PFSK-1 (cell line): Measurements from ENCODE around the gene TTF1.

ENCODE experiments used
- FOXP2 ChIP-seq: optimal IDR thresholded peaks from 2 replicates; pipeline ENCODE3; 2011; ENCODE audit warnings: borderline replicate concordance, control low read depth, inconsistent platforms; ENCODE audit not compliant: insufficient read depth; ENCODE audit errors: extremely low read length, extremely low read depth
- POLR2AphosphoS5 ChIP-seq: IDR thresholded peaks from 2 replicates; pipeline ENCODE4 v1.6.1; 2012; ENCODE audit warnings: low read depth, mild to moderate bottlenecking, control low read depth, low read length, moderate library complexity
- SIN3A ChIP-seq: IDR thresholded peaks from 2 replicates; pipeline ENCODE4 v1.6.1; 2012; ENCODE audit warnings: mild to moderate bottlenecking, low read length, moderate library complexity, borderline replicate concordance; ENCODE audit not compliant: insufficient read depth
- TAF1 ChIP-seq: IDR thresholded peaks from 2 replicates; pipeline ENCODE4 v1.6.1; 2012; ENCODE audit warnings: low read length, control low read depth, borderline replicate concordance; ENCODE audit not compliant: insufficient read depth
- TF ChIP-seq, protein P1 (sequence below), 2 experiments: IDR thresholded peaks; 2 replicates each; pipeline versions ENCODE4 v1.6.1 to v1.8.0; 2011 to 2012; ENCODE audit warnings: low read depth in 2 of 2, low read length in 2 of 2, control low read depth in 1 of 2, inconsistent platforms in 1 of 2, mild to moderate bottlenecking in 1 of 2, moderate library complexity in 1 of 2; ENCODE audit not compliant: insufficient read depth in 1 of 2

The TTF1 gene

DNA sequence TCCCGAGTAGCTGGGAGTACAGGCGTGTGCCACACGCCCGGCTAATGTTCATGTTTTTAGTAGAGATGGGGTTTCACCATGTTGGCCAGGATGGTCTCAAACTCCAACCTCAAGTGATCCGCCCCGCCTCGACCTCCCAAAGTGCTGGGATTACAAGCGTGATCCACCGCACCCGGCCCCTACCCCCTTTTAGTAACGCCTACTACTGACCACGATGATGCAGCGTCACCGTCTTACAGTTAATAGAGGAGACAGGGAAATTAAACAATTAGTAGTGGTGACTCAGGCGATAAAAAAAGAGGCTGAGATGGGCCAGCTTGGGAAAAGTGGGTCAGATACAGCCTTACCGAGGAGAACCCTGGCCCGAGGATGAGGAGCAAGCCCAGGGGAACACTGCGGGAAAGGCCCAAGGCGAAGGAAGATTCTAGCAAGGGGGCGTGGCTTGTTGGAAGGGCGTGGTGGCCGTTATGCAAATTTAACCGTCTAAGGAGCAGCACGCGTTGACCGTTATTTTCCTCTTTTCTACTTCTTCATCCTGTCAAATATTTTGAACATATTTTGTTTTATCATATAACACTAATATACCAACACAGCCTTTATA, 50.2 kb downstream of the TTF1 start:
- TF ChIP-seq POLR2AphosphoS5 = no peak
- TF ChIP-seq, protein P1, sequence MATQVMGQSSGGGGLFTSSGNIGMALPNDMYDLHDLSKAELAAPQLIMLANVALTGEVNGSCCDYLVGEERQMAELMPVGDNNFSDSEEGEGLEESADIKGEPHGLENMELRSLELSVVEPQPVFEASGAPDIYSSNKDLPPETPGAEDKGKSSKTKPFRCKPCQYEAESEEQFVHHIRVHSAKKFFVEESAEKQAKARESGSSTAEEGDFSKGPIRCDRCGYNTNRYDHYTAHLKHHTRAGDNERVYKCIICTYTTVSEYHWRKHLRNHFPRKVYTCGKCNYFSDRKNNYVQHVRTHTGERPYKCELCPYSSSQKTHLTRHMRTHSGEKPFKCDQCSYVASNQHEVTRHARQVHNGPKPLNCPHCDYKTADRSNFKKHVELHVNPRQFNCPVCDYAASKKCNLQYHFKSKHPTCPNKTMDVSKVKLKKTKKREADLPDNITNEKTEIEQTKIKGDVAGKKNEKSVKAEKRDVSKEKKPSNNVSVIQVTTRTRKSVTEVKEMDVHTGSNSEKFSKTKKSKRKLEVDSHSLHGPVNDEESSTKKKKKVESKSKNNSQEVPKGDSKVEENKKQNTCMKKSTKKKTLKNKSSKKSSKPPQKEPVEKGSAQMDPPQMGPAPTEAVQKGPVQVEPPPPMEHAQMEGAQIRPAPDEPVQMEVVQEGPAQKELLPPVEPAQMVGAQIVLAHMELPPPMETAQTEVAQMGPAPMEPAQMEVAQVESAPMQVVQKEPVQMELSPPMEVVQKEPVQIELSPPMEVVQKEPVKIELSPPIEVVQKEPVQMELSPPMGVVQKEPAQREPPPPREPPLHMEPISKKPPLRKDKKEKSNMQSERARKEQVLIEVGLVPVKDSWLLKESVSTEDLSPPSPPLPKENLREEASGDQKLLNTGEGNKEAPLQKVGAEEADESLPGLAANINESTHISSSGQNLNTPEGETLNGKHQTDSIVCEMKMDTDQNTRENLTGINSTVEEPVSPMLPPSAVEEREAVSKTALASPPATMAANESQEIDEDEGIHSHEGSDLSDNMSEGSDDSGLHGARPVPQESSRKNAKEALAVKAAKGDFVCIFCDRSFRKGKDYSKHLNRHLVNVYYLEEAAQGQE (IDR thresholded peaks at IDR 0.05; ENCODE audit: insufficient read depth in 1 of 2, low read depth in 2 of 2, low read length in 2 of 2) = no peak
- no peak for TF ChIP-seq SIN3A
- no peak for TF ChIP-seq TAF1
- TF ChIP-seq FOXP2 = no peak

DNA sequence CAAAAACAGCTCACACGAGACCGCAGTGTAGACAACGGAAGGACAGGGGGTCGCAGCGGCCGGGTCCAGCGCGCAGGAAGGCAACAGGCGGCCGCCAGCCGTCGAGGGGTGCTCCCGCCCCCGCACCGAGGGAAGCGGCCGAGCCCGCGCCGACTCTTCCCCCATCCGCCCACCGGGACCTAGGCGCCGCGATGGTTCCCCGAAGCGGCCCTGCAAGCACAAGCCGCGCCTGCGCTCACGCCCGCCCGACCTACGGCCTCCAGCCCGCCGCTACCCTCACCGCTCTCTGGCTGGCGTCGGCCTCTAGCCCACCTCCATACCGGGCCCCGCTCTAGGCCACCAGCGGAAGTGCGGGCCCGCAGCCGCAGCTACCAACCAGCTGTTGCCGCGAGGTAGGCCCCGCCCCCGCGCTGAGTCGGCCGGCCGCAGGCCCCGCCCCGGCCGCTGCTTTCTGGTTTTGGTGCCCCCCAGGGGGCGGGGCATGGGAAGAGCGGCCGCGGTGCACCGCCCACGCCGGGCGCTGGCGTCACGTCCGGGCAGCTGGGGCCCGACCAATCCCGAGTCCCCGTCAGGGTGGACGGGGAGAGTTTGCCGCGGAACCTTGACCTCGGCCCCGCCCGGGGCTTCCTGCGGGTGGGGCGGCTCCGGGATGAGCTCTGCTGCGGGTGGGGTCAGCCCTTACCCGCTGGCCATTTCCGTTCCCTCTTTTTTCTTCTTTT, 51.8 kb downstream of the TTF1 start, which contains the start of gene SETX:
Gene SETX (minus strand): TSS at position 350 of the 719 bp plus-strand sequence. CDS start 5,558 bp downstream, outside the sequence.
- peak; percentile 72 for TF ChIP-seq POLR2AphosphoS5
- peak; percentile 56 for TF ChIP-seq FOXP2
- TF ChIP-seq, protein P1 (IDR thresholded peaks at IDR 0.05; ENCODE audit: insufficient read depth in 1 of 2, low read depth in 2 of 2, low read length in 2 of 2) = no peak

GRCh38 chr9:132351404-132352045, 55.1 kb downstream of the TTF1 start:
- TF ChIP-seq FOXP2 (no peak), TAF1 (no peak), POLR2AphosphoS5 (no peak), SIN3A (no peak)
- TF ChIP-seq, protein P1 (IDR thresholded peaks at IDR 0.05; ENCODE audit: insufficient read depth in 1 of 2, low read depth in 2 of 2, low read length in 2 of 2) = no peak

DNA sequence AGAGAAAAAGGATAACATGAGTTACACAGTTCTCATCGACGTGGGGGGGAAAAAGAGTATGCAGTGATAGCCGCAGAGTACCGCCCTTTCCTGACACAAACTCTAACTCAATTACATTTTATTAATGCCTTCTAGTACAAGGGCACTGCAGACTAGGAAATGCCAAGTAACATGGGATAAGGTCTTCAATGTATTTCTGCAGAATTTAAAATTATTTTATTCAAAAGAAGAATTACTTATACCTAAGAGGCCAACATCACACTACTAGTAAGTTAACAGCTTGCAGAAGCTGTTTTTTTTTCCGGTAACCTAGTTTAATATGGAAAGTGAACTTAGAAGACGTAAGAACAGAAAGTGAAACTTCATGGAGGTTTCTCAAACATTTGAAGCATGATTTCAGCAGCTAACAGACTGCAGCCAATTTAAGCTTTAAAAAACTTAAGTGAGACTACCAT, 55.8 kb downstream of the TTF1 start:
- TF ChIP-seq SIN3A = no peak

DNA sequence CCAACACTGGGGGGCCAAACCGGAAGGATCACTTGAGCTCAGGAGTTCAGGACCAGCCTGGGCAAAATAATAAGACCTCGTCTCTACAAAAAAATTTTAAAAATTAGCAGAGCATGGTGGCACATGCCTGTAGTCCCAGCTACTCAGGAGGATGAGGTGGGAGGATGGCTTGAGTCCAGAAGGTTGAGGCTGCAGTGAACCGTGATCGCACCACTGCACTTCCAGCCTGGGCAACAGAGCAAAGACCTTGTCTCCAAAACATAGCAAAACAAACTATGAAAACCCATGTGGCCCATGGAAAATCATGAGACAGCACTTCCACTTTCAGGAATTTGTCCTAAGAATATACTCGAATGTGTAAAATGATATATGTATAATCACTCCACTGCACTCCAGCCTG, 58.0 kb downstream of the TTF1 start:
- TF ChIP-seq POLR2AphosphoS5 (no peak), FOXP2 (no peak), TAF1 (no peak), SIN3A (no peak)
- TF ChIP-seq, protein P1 (IDR thresholded peaks at IDR 0.05; ENCODE audit: insufficient read depth in 1 of 2, low read depth in 2 of 2, low read length in 2 of 2) = no peak
